Tibial artery (tissue), 4 donors: ENCODE measurements around the gene RAD50.

Experiments
- DNase-seq, 2 donors: peaks; one replicate each; pipeline ENCODE4 v3.0.0-alpha.2; 2019
- H3K27ac ChIP-seq, 2 donors: fragments of 200-600 bp; sonication (generic) in 1 of 2; 1 replicate in 1 of 2; 2 replicates in 1 of 2; pipeline ENCODE4 v1.5.1; 2018 to 2019; ENCODE audit warnings: mild to moderate bottlenecking in 1 of 2
- H3K27me3 ChIP-seq, 2 donors: fragments of 200-600 bp; sonication (generic) in 1 of 2; one replicate each; pipeline versions ENCODE4 v1.5.1 to v1.6.0; 2016 to 2019
- H3K36me3 ChIP-seq, 3 donors: fragments of 200-600 bp; sonication (generic) in 2 of 3; one replicate each; pipeline ENCODE4 v1.5.1; 2016 to 2019; ENCODE audit warnings: mild to moderate bottlenecking in 2 of 3
- H3K4me1 ChIP-seq, 4 donors: fragments of 200-600 bp; sonication (generic) in 2 of 4; 1 replicate in 3 of 4; 2 replicates in 1 of 4; pipeline ENCODE4 v1.5.1; 2016 to 2019
- H3K4me3 ChIP-seq, 2 donors: fragments of 200-600 bp; sonication (generic) in 1 of 2; 1 replicate in 1 of 2; 2 replicates in 1 of 2; pipeline ENCODE4 v1.5.1; 2018 to 2019; ENCODE audit warnings: mild to moderate bottlenecking in 2 of 2
- H3K9me3 ChIP-seq, 3 donors: fragments of 200-600 bp; sonication (generic) in 1 of 3; one replicate each; pipeline ENCODE4 v1.5.1; 2016 to 2019
- intact Hi-C: fragments of 100-400 bp; cut with DNase I; formaldehyde crosslinking; loops from one replicate; pipeline ENCODE4 v1.15.0; 2023; ENCODE audit warnings: low total_unique reads
- TF ChIP-seq, protein P1 (sequence below), 2 experiments: fragments of 200-600 bp in 1 of 2; fragments of 450-650 bp in 1 of 2; IDR thresholded peaks; one replicate each; pipeline ENCODE4 v1.5.1; 2017 to 2019; ENCODE audit warnings: antibody characterized with exemption in 2 of 2, mild to moderate bottlenecking in 1 of 2, moderate library complexity in 1 of 2

The RAD50 gene

DNA sequence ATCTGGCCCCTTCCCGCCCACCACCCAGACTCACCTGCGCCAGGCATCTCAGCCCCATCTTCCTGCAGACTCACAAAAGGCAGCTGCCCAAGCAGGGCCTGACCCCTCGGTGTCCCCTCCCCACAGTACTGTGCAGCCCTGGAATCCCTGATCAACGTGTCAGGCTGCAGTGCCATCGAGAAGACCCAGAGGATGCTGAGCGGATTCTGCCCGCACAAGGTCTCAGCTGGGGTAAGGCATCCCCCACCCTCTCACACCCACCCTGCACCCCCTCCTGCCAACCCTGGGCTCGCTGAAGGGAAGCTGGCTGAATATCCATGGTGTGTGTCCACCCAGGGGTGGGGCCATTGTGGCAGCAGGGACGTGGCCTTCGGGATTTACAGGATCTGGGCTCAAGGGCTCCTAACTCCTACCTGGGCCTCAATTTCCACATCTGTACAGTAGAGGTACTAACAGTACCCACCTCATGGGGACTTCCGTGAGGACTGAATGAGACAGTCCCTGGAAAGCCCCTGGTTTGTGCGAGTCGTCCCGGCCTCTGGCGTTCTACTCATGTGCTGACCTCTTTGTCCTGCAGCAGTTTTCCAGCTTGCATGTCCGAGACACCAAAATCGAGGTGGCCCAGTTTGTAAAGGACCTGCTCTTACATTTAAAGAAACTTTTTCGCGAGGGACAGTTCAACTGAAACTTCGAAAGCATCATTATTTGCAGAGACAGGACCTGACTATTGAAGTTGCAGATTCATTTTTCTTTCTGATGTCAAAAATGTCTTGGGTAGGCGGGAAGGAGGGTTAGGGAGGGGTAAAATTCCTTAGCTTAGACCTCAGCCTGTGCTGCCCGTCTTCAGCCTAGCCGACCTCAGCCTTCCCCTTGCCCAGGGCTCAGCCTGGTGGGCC, 103.1 kb downstream of the RAD50 start:
- intact Hi-C loops: loop anchor here (10.0 kb wide), 1 partner anchor 155 kb away; the partner anchor contains the start of gene SOWAHA
- no peak for DNase-seq
- Histone ChIP-seq H3K36me3 (no peaks in the 10 kb centered on the region), H3K4me3 (no peak overlapping the region), H3K27me3 (peaks cover 2 to 11% of the 10 kb centered on the region in 2 donors), H3K4me1 (peaks cover 0 to 16% (median 14%) of the 10 kb centered on the region in 4 donors), H3K27ac (no peak overlapping the region), H3K9me3 (no peaks in the 10 kb centered on the region)
- TF ChIP-seq, protein P1, sequence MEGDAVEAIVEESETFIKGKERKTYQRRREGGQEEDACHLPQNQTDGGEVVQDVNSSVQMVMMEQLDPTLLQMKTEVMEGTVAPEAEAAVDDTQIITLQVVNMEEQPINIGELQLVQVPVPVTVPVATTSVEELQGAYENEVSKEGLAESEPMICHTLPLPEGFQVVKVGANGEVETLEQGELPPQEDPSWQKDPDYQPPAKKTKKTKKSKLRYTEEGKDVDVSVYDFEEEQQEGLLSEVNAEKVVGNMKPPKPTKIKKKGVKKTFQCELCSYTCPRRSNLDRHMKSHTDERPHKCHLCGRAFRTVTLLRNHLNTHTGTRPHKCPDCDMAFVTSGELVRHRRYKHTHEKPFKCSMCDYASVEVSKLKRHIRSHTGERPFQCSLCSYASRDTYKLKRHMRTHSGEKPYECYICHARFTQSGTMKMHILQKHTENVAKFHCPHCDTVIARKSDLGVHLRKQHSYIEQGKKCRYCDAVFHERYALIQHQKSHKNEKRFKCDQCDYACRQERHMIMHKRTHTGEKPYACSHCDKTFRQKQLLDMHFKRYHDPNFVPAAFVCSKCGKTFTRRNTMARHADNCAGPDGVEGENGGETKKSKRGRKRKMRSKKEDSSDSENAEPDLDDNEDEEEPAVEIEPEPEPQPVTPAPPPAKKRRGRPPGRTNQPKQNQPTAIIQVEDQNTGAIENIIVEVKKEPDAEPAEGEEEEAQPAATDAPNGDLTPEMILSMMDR (IDR thresholded peaks at IDR 0.05): no peak

GRCh38 chr5:132661231-132662003, 104.6 kb downstream of the RAD50 start:
- peaks cover 0 to 3% of the 10 kb centered on the region in 2 donors for H3K27me3 ChIP-seq
- no peak overlapping the region for H3K27ac ChIP-seq
- intact Hi-C loops: no loop called here
- H3K9me3 ChIP-seq: no peaks in the 10 kb centered on the region
- H3K36me3 ChIP-seq: no peaks in the 10 kb centered on the region
- H3K4me1 ChIP-seq: peaks cover 0 to 7% (median 5%) of the 10 kb centered on the region in 4 donors
- TF ChIP-seq, protein P1 (IDR thresholded peaks at IDR 0.05): no peak
- DNase-seq: no peak
- H3K4me3 ChIP-seq: no peak overlapping the region

DNA sequence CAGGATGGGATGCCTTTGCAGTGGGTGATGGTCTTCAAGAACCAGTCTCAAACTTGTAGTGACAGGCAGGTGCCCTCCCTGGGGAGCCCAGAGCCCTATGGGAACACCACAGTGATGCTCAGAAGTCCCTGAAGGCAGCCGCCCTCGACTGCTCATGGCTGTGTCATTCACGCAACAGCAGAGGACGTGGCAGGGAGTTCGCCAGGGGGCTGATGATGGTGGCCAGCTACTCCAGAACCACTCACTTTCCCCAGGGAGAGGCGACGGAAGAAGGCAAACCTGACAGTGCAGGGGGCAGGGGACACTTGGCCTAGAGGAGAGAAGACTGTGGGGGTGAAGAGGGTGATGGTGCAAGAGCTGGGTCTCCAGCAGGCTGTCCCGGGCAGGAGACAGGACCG, 105.2 kb downstream of the RAD50 start:
- Histone ChIP-seq H3K4me3 (no peak overlapping the region), H3K27me3 (no peaks in the 10 kb centered on the region), H3K9me3 (no peaks in the 10 kb centered on the region), H3K4me1 (peaks cover 0 to 3% (median 1%) of the 10 kb centered on the region in 4 donors), H3K36me3 (no peaks in the 10 kb centered on the region), H3K27ac (no peak overlapping the region)
- no peak for DNase-seq
- intact Hi-C loops: no loop called here
- TF ChIP-seq, protein P1 (IDR thresholded peaks at IDR 0.05): no peak

- intact Hi-C loops: no loop called here
- no peaks in the 10 kb centered on the region for H3K27me3 ChIP-seq
- H3K27ac ChIP-seq: no peak overlapping the region
- H3K4me3 ChIP-seq: no peak overlapping the region
- no peak for DNase-seq
- H3K36me3 ChIP-seq: no peaks in the 10 kb centered on the region
- no peaks in the 10 kb centered on the region for H3K9me3 ChIP-seq
- H3K4me1 ChIP-seq: peaks cover 0 to 3% (median 1%) of the 10 kb centered on the region in 4 donors
- TF ChIP-seq, protein P1 (IDR thresholded peaks at IDR 0.05): no peak
Measured at GRCh38 chr5:132662925-132663770, 106.4 kb downstream of the RAD50 start.
